Adrenal gland (tissue), 12 donors: ENCODE data around the gene OXNAD1. TPM values are rescaled to one million over a fixed set of nuclear protein-coding genes. Genes with fewer than 3 reads are reported as not detected.
A peak's percentile ranks its signal among the peaks of the same experiment; 100 is the strongest.
"Not testable (repeated sequence)": the region's sequence is repeated elsewhere in the genome, so short reads cannot be mapped to it uniquely, and the experiment has no call there.

Experiments
- DNase-seq, 7 donors: peaks; one replicate each; pipeline ENCODE4 v3.0.0-alpha.2; 2019 to 2020
- H3K27ac ChIP-seq, 5 donors: fragments of 200-600 bp; sonication (generic) in 4 of 5; 1 replicate in 3 of 5; 2 replicates in 2 of 5; pipeline versions ENCODE4 v1.5.1 to v1.8.0; 2016 to 2020; ENCODE audit warnings: mild to moderate bottlenecking in 1 of 5
- H3K27me3 ChIP-seq: fragments of 200-600 bp; 2 replicates; pipeline ENCODE4 v1.8.0; 2021
- H3K36me3 ChIP-seq, 2 donors: fragments of 200-600 bp; replicated peaks in 1 of 2; 1 replicate in 1 of 2; 2 replicates in 1 of 2; pipeline versions ENCODE4 v1.5.1 to v1.8.0; 2018 to 2022
- H3K4me1 ChIP-seq, 2 donors: fragments of 200-600 bp; replicated peaks in 1 of 2; 1 replicate in 1 of 2; 2 replicates in 1 of 2; pipeline versions ENCODE4 v1.5.1 to v1.8.0; 2018 to 2021
- H3K4me3 ChIP-seq, 4 donors: fragments of 200-600 bp; sonication (generic) in 3 of 4; one replicate each; pipeline ENCODE4 v1.5.1; 2016 to 2018
- H3K9me3 ChIP-seq, 3 donors: fragments of 200-600 bp; sonication (generic) in 1 of 3; replicated peaks in 1 of 3; 1 replicate in 2 of 3; 2 replicates in 1 of 3; pipeline versions ENCODE4 v1.5.1 to v1.8.0; 2016 to 2021
- CTCF ChIP-seq, 6 experiments: fragments of 450-650 bp in 4 of 6; fragments of 200-600 bp in 2 of 6; sonication (generic) in 1 of 6; IDR thresholded peaks; 1 replicate in 5 of 6; 2 replicates in 1 of 6; pipeline versions ENCODE4 v1.5.1 to v1.8.0; 2016 to 2021; ENCODE audit warnings: antibody characterized with exemption in 6 of 6, mild to moderate bottlenecking in 2 of 6, moderate library complexity in 1 of 6
- POLR2A ChIP-seq, 2 donors: fragments of 450-650 bp; IDR thresholded peaks; one replicate each; pipeline ENCODE4 v1.6.1; 2017; ENCODE audit warnings: antibody characterized with exemption in 2 of 2, mild to moderate bottlenecking in 2 of 2, moderate library complexity in 1 of 2
- WGBS, 4 donors: extraction: QIAGEN DNeasy Blood & Tissue Kit in 2 of 4; methylation state at CpG; one replicate each; pipeline versions ENCODE4 v1.1.5 to v1.1.7; 2013 to 2017; 5-methylcytosine and 5-hydroxymethylcytosine counted together
- intact Hi-C, 2 donors: fragments of 100-400 bp; cut with DNase I; formaldehyde crosslinking; loops; one replicate each; pipeline versions ENCODE4 v1.14.1 to v1.15.0; 2022 to 2023
- polyA plus RNA-seq, 3 donors: library from polyadenylated mRNA; stranded (reverse); fragments of 200-250 nt in 2 of 3; fragments of 350-450 nt in 1 of 3; fragmentation: Illumina TruSeq in 1 of 3; extraction: RNeasy Lipid Tissue Mini Kit (QIAGEN cat#74804) in 1 of 3; gene quantifications; one replicate each; pipeline ENCODE4 v1.2.3, GENCODE V29; 2013 to 2014
- total RNA-seq, 9 donors: library from RNA; depleted of rRNA in 4 of 9; stranded (reverse); fragments of >200 nt in 4 of 9; fragments of 120-200 nt in 1 of 9; fragmentation: NEBNext Ultra II Directional in 1 of 9; extraction: Animal tissue kit (Norgen Biotek cat#: 25700) in 1 of 9; gene quantifications; one replicate each; pipeline versions ENCODE4 v1.1.0 to v1.2.4, GENCODE V29; 2013 to 2023
- donor health status: healthy with polysubstance abuse.
- donor health status: Bipolar disorder and iron deficiency.
- donor health status: DM: yes; HTN: yes; CAD: no.
- donor health status: DM: no; HTN: no; CAD: no.
- donor health status: DM: no; HTN: no; CAD: no.
- donor health status: DM: yes; HTN: yes; CAD: no.

OXNAD1 gene
- total and polyA plus RNA-seq, 12 donors, result 3.6 to 22.2 (median 11.2) TPM

- Histone ChIP-seq H3K4me3 (no peak overlapping the region), H3K27me3 (no peaks in the 10 kb centered on the region), H3K9me3 (no peaks in the 10 kb centered on the region), H3K27ac (no peak overlapping the region), H3K36me3 (no peaks in the 10 kb centered on the region), H3K4me1 (no peaks in the 10 kb centered on the region)
- intact Hi-C loops, result no loop called here
- no peak for TF ChIP-seq CTCF (IDR thresholded peaks at IDR 0.05)
- TF ChIP-seq POLR2A (IDR thresholded peaks at IDR 0.05), result no peak
- DNase-seq, result no peak
- whole genome bisulfite sequencing, 4 donors, result 65 to 79% (median 72%) methylated on average over 1 to 2 of the region's 2 CpGs
Observed at GRCh38 chr3:16309558-16309957, 44.5 kb downstream of the OXNAD1 start.

- H3K36me3 ChIP-seq, H3K27ac ChIP-seq, H3K27me3 ChIP-seq, H3K4me1 ChIP-seq, H3K9me3 ChIP-seq, DNase-seq, H3K4me3 ChIP-seq, intact Hi-C loops: not testable (repeated sequence)
- 95 to 98% (median 97%) methylated on average over 4 to 7 of the region's 7 CpGs for WGBS, 4 donors
Observed at GRCh38 chr3:16310486-16310885, 45.5 kb downstream of the OXNAD1 start.

GRCh38 chr3:16311960-16312451 is 47.0 kb downstream of the OXNAD1 start:
- intact Hi-C loops, result no loop called here

GRCh38 chr3:16313886-16314645 is 49.1 kb downstream of the OXNAD1 start:
- no peak for DNase-seq
- TF ChIP-seq CTCF (IDR thresholded peaks at IDR 0.05) (no peak), POLR2A (IDR thresholded peaks at IDR 0.05) (no peak)
- H3K9me3 ChIP-seq, result no peaks in the 10 kb centered on the region
- no peaks in the 10 kb centered on the region for H3K27me3 ChIP-seq
- 79 to 89% (median 86%) methylated on average over 5 of the region's 5 CpGs for WGBS, 4 donors
- H3K4me3 ChIP-seq, result no peak overlapping the region
- H3K36me3 ChIP-seq, result peaks cover 0 to 15% of the 10 kb centered on the region in 2 donors
- H3K4me1 ChIP-seq, result no peaks in the 10 kb centered on the region
- intact Hi-C loops, result no loop called here
- H3K27ac ChIP-seq, result no peak overlapping the region

More at GRCh38 chr3:16311960-16312451, 47.0 kb downstream of the OXNAD1 start:
- Histone ChIP-seq H3K27ac (peak overlapping the region in 1 of 5 donors; percentile 49), H3K27me3 (no peaks in the 10 kb centered on the region), H3K36me3 (peaks cover 0 to 10% of the 10 kb centered on the region in 2 donors), H3K4me1 (no peaks in the 10 kb centered on the region), H3K4me3 (no peak overlapping the region), H3K9me3 (no peaks in the 10 kb centered on the region)
- DNase-seq, result no peak
- TF ChIP-seq CTCF (IDR thresholded peaks at IDR 0.05) (no peak), POLR2A (IDR thresholded peaks at IDR 0.05) (no peak)
- WGBS, 4 donors, result 54 to 73% (median 61%) methylated on average over 5 to 6 of the region's 6 CpGs

- Histone ChIP-seq H3K36me3 (peaks cover 0 to 18% of the 10 kb centered on the region in 2 donors), H3K4me3 (no peak overlapping the region), H3K9me3 (no peaks in the 10 kb centered on the region), H3K27me3 (no peaks in the 10 kb centered on the region), H3K4me1 (no peaks in the 10 kb centered on the region), H3K27ac (no peak overlapping the region)
- intact Hi-C loops, result no loop called here
- TF ChIP-seq CTCF (IDR thresholded peaks at IDR 0.05) (no peak), POLR2A (IDR thresholded peaks at IDR 0.05) (no peak)
- DNase-seq, result no peak
- 86 to 89% (median 88%) methylated on average over 7 of the region's 7 CpGs for WGBS, 4 donors
Observed at GRCh38 chr3:16315623-16316022, 50.6 kb downstream of the OXNAD1 start.
